KMS-11 (cell line): ENCODE results near the gene DLX5.

Experiments
- H2AFZ ChIP-seq: fragments of 200-600 bp; sonication (generic); 2 replicates; pipeline ENCODE4 v1.6.1; 2016; ENCODE audit warnings: antibody characterized with exemption, mixed run types, low read depth
- H3K27ac ChIP-seq: fragments of 200-600 bp; sonication (generic); 2 replicates; pipeline ENCODE4 v1.6.1; 2016; ENCODE audit warnings: mild to moderate bottlenecking, mixed run types
- H3K27me3 ChIP-seq: fragments of 200-600 bp; sonication (generic); 2 replicates; pipeline ENCODE4 v1.6.1; 2017; ENCODE audit warnings: mild to moderate bottlenecking, low read depth, mixed run types, moderate library complexity; ENCODE audit not compliant: insufficient read depth
- H3K36me3 ChIP-seq: fragments of 200-600 bp; sonication (generic); 2 replicates; pipeline ENCODE4 v1.6.1; 2017; ENCODE audit warnings: mild to moderate bottlenecking, mixed run types; ENCODE audit not compliant: insufficient read depth
- H3K4me1 ChIP-seq: fragments of 200-600 bp; sonication (generic); 2 replicates; pipeline ENCODE4 v1.6.1; 2016; ENCODE audit warnings: mild to moderate bottlenecking, low read depth, mixed run types; ENCODE audit not compliant: poor library complexity, severe bottlenecking
- H3K4me2 ChIP-seq: fragments of 200-600 bp; sonication (generic); 2 replicates; pipeline ENCODE4 v1.7.0; 2016; ENCODE audit warnings: mild to moderate bottlenecking, mixed run types
- H3K4me3 ChIP-seq: fragments of 200-600 bp; sonication (generic); IDR thresholded peaks from 2 replicates; pipeline ENCODE4 v1.6.1; 2017; ENCODE audit warnings: low read depth, low read length, mixed read lengths; ENCODE audit not compliant: insufficient read depth
- H3K79me2 ChIP-seq: fragments of 200-600 bp; sonication (generic); 2 replicates; pipeline ENCODE4 v1.6.1; 2016; ENCODE audit warnings: low read depth, mixed run types; ENCODE audit not compliant: insufficient read depth
- H3K9ac ChIP-seq: fragments of 200-600 bp; sonication (generic); 2 replicates; pipeline ENCODE4 v1.6.1; 2016; ENCODE audit warnings: mild to moderate bottlenecking, mixed run types
- H4K20me1 ChIP-seq: fragments of 200-600 bp; sonication (generic); 2 replicates; pipeline ENCODE4 v1.6.1; 2016; ENCODE audit warnings: mild to moderate bottlenecking, mixed run types; ENCODE audit not compliant: insufficient read depth
- TF ChIP-seq, protein P1 (sequence below): fragments of 200-600 bp; sonication (generic); conservative IDR thresholded peaks from 2 replicates; pipeline ENCODE4 v1.6.1; 2017; ENCODE audit warnings: low read depth, mild to moderate bottlenecking, antibody characterized with exemption, low read length, moderate library complexity, mixed read lengths

Gene DLX5

DNA sequence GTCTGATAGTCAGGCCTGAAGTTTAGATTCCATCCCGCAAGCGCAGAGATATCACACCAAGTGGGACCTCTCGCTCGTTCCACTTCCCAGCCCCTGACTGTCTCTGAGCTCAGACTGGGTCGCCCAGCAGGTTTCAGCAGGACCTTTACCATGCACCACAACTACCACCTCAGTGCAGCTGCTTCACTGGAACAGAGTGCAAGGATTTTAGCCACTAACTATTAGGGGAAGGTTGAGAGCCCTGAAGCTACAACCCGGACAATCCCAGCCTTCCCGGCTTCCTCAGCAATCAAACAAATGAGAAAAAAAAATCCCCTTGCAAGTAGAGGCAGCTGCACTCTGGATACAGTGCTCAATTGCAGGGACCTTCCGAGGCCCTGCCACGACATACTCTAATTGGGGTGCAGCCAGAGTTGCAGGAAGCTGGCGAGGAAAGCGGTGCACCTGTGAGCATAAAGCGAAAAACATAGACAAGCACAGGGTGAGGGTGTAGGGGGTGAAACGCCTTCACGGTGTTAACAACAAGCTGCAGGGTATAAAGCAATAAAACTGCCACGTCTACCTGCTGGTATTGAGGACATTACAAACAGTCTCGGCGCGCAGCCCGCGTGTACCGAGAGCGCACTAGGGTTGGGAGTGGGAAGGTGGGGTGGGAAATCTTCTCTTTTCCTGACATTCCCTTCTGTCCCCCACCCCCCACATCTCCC, 21.9 kb downstream of the DLX5 start:
- Histone ChIP-seq H3K4me3 (no peak overlapping the region), H3K27me3 (no peaks in the 10 kb centered on the region), H3K36me3 (no peaks in the 10 kb centered on the region), H3K4me1 (peaks cover 5% of the 10 kb centered on the region), H4K20me1 (no peaks in the 10 kb centered on the region), H3K27ac (no peak overlapping the region), H3K4me2 (no peak overlapping the region), H3K9ac (no peak overlapping the region), H2AFZ (no peak overlapping the region), H3K79me2 (no peaks in the 10 kb centered on the region)
- TF ChIP-seq, protein P1, sequence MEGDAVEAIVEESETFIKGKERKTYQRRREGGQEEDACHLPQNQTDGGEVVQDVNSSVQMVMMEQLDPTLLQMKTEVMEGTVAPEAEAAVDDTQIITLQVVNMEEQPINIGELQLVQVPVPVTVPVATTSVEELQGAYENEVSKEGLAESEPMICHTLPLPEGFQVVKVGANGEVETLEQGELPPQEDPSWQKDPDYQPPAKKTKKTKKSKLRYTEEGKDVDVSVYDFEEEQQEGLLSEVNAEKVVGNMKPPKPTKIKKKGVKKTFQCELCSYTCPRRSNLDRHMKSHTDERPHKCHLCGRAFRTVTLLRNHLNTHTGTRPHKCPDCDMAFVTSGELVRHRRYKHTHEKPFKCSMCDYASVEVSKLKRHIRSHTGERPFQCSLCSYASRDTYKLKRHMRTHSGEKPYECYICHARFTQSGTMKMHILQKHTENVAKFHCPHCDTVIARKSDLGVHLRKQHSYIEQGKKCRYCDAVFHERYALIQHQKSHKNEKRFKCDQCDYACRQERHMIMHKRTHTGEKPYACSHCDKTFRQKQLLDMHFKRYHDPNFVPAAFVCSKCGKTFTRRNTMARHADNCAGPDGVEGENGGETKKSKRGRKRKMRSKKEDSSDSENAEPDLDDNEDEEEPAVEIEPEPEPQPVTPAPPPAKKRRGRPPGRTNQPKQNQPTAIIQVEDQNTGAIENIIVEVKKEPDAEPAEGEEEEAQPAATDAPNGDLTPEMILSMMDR: no peak

DNA sequence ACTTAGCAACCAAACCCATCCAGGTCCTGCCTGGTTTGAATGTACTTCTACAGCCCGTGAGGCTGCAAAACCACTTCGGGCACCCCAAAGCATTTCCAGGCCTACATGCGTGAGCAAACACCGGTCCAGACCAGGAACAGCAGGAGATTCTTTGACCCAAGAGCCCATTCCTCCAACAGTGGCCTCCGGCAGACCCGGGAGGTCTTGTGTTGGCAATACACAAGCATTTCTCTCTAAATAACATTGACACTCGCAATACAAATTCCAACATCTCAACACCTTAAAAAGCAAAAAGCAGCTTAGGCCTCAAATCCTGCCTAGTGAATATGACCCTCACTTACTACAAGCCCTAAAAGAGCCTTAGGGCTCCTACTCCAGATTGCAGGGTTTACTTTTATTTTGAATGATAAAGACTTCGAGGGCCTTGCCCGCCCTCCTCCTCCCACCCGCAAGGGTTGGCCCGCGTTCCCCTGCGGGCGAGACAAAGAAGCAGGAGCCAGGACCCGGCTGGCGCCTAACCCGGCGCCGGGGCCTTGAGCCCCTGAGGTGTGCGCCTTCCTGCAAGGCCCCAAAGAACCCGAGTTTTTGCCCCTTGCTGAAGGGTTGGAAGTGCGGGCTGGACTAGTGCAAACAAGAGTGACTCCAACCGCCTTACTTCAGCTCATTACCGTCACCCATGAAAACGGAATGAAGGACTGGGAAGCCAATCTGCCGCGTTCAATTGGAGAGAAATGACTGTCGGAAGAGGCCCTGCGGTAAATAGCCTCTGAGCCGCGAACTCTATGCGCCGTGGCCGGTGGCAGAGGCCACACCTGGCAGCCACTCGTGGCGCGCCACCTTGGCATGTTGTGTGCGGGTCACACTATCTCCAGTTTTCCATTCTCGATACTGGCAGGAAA, 22.7 kb downstream of the DLX5 start:
- no peaks in the 10 kb centered on the region for H4K20me1 ChIP-seq
- H3K27me3 ChIP-seq: no peaks in the 10 kb centered on the region
- H3K27ac ChIP-seq: no peak overlapping the region
- H3K4me3 ChIP-seq: no peak overlapping the region
- no peaks in the 10 kb centered on the region for H3K79me2 ChIP-seq
- TF ChIP-seq, protein P1: no peak
- H3K36me3 ChIP-seq: no peaks in the 10 kb centered on the region
- H2AFZ ChIP-seq: no peak overlapping the region
- H3K4me2 ChIP-seq: no peak overlapping the region
- H3K4me1 ChIP-seq: peaks cover 5% of the 10 kb centered on the region
- H3K9ac ChIP-seq: no peak overlapping the region

DNA sequence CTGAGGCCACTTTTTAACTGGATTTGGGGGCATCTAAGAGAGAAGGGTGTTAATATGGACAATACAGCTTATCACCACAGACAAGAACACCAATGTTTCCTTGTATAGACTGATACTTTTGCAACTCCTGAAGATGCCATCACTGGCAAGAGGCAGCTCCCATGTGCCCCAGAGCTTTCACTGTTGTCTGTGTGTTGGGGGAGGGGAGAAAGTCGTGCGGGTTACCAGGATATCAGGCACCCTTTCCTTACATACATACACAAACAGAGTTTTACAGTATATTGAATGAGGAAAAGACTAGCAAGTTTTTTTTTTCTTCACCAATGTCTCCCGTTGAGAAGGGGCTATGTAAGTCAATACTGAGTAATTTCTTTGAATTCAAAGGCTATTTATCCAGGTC, 23.4 kb downstream of the DLX5 start:
- no peaks in the 10 kb centered on the region for H4K20me1 ChIP-seq
- no peak overlapping the region for H2AFZ ChIP-seq
- H3K4me2 ChIP-seq: no peak overlapping the region
- no peaks in the 10 kb centered on the region for H3K79me2 ChIP-seq
- H3K36me3 ChIP-seq: no peaks in the 10 kb centered on the region
- no peaks in the 10 kb centered on the region for H3K27me3 ChIP-seq
- no peak overlapping the region for H3K9ac ChIP-seq
- H3K4me3 ChIP-seq: no peak overlapping the region
- TF ChIP-seq, protein P1: no peak
- peaks cover 5% of the 10 kb centered on the region for H3K4me1 ChIP-seq
- H3K27ac ChIP-seq: no peak overlapping the region

DNA sequence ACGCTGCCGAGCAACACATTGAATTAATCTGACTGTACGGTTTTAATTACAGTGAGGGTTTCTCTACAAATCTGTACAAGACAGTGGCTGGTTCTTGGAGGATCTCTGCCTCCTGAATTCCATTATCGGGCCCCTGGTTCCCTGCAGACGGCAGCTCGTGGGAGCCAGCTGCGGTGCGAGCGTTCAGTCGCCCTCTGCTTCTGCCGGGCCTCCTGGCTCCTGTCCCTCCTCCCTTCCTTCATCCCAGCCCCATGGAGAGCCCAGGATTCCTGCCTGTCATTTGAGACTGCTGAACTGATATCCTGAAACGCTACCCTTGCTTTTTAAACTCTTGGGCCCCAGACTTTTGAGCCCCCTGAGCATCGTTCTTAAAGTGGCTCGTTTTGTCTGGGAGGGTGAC, 25.9 kb downstream of the DLX5 start:
- Histone ChIP-seq H3K79me2 (no peaks in the 10 kb centered on the region), H3K4me2 (no peak overlapping the region), H3K27me3 (no peaks in the 10 kb centered on the region), H2AFZ (no peak overlapping the region), H3K36me3 (no peaks in the 10 kb centered on the region), H3K9ac (no peak overlapping the region), H3K27ac (no peak overlapping the region), H3K4me3 (no peak overlapping the region), H3K4me1 (no peaks in the 10 kb centered on the region), H4K20me1 (no peaks in the 10 kb centered on the region)
- TF ChIP-seq, protein P1: no peak
